Measurements from ENCODE around the gene LAMA3.

GRCh38 chr18:23816021-23816420 lies 126.8 kb downstream of the LAMA3 start:
- no peak for TF ChIP-seq EZH2 (IDR thresholded peaks at IDR 0.05; ENCODE audit: borderline replicate concordance, low read depth, low read length, severe bottlenecking)
- no peak for TF ChIP-seq CTCF (IDR thresholded peaks at IDR 0.05; ENCODE audit: borderline replicate concordance, extremely low read depth, low read length, poor library complexity, severe bottlenecking)

Data from DND-41 (cell line).